Naive B cell (primary cell): ENCODE data around the gene HOXC12. TPM values are rescaled to one million over a fixed set of nuclear protein-coding genes. Genes with fewer than 3 reads are reported as not detected.

Source experiments
- ATAC-seq, 2 donors: fragments of 150-1000 bp; cut with Tn5 transposase; 2 replicates each; pipeline ENCODE4 v1.10.0; 2021; ENCODE audit warnings: low read depth in 2 of 2, mild to moderate bottlenecking in 2 of 2, moderate library complexity in 2 of 2
- DNase-seq: peaks from one replicate; pipeline ENCODE4 v3.0.0; 2022
- H3K27ac Mint-ChIP-seq, 6 donors: one replicate each; pipeline ENCODE4 v1.8.0; 2020 to 2022; ENCODE audit warnings: mild to moderate bottlenecking in 6 of 6, mixed read lengths in 6 of 6, moderate library complexity in 5 of 6, inconsistent platforms in 2 of 6
- H3K27me3 Mint-ChIP-seq, 3 donors: one replicate each; pipeline ENCODE4 v1.8.0; 2021 to 2022; ENCODE audit warnings: mixed read lengths in 3 of 3, mild to moderate bottlenecking in 1 of 3
- H3K36me3 Mint-ChIP-seq, 2 donors: one replicate each; pipeline ENCODE4 v1.8.0; 2020 to 2022; ENCODE audit warnings: mixed read lengths in 2 of 2, inconsistent platforms in 1 of 2, mild to moderate bottlenecking in 1 of 2
- H3K4me1 Mint-ChIP-seq, 3 donors: one replicate each; pipeline ENCODE4 v1.8.0; 2020 to 2022; ENCODE audit warnings: mixed read lengths in 3 of 3, inconsistent platforms in 1 of 3, mild to moderate bottlenecking in 1 of 3, moderate library complexity in 1 of 3
- H3K4me3 Mint-ChIP-seq, 8 donors: one replicate each; pipeline ENCODE4 v1.8.0; 2020 to 2022; ENCODE audit warnings: mild to moderate bottlenecking in 8 of 8, mixed read lengths in 8 of 8, moderate library complexity in 8 of 8, inconsistent platforms in 2 of 8
- H3K9me3 Mint-ChIP-seq, 7 donors: one replicate each; pipeline ENCODE4 v1.8.0; 2020 to 2022; ENCODE audit warnings: mixed read lengths in 7 of 7, mild to moderate bottlenecking in 5 of 7, inconsistent platforms in 2 of 7, moderate library complexity in 1 of 7
- polyA plus RNA-seq, 6 donors: library from polyadenylated mRNA; unstranded; fragments of 300-500 nt; fragmentation: Illumina TruSeq; gene quantifications; one replicate each; pipeline ENCODE4 v1.2.3, GENCODE V29; 2021; ENCODE audit warnings: low read depth in 6 of 6

HOXC12 gene
- polyA plus RNA-seq, 6 donors from 2014 or later: not detected

GRCh38 chr12:53994264-53995001 lies 39.7 kb downstream of the HOXC12 start:
- Mint-ChIP-seq H3K9me3 (peaks cover 0 to 17% (median 7%) of the 10 kb centered on the region in 7 donors), H3K4me3 (peak overlapping the region; percentile 82 to 93 (median 90)), H3K36me3 (peaks cover 0 to 26% of the 10 kb centered on the region in 2 donors), H3K27me3 (peaks cover 79 to 96% (median 90%) of the 10 kb centered on the region in 3 donors), H3K4me1 (peaks cover 40 to 59% (median 59%) of the 10 kb centered on the region in 3 donors), H3K27ac (peak overlapping the region in 4 of 6 donors; percentile 71 to 97 (median 94))
- no peak for DNase-seq
- ATAC-seq: peak in 1 of 2 donors; percentile 20

GRCh38 chr12:53995002-53995377 lies 40.3 kb downstream of the HOXC12 start:
- Mint-ChIP-seq H3K36me3 (peaks cover 0 to 25% of the 10 kb centered on the region in 2 donors), H3K4me1 (peaks cover 37 to 59% (median 57%) of the 10 kb centered on the region in 3 donors), H3K9me3 (peaks cover 0 to 13% (median 7%) of the 10 kb centered on the region in 7 donors), H3K4me3 (peak overlapping the region; percentile 82 to 93 (median 90)), H3K27ac (peak overlapping the region in 4 of 6 donors; percentile 18 to 90 (median 75)), H3K27me3 (peaks cover 77 to 94% (median 84%) of the 10 kb centered on the region in 3 donors)
- DNase-seq (no peak), ATAC-seq (no peak)

- peak overlapping the region; percentile 82 to 93 (median 90) for H3K4me3 Mint-ChIP-seq
- peaks cover 0 to 18% of the 10 kb centered on the region in 2 donors for H3K36me3 Mint-ChIP-seq
- ATAC-seq (peak; percentile 37 to 39), DNase-seq (no peak)
- H3K9me3 Mint-ChIP-seq: peaks cover 0 to 13% (median 7%) of the 10 kb centered on the region in 7 donors
- H3K27me3 Mint-ChIP-seq: peaks cover 73 to 94% (median 78%) of the 10 kb centered on the region in 3 donors
- peaks cover 32 to 57% (median 53%) of the 10 kb centered on the region in 3 donors for H3K4me1 Mint-ChIP-seq
- H3K27ac Mint-ChIP-seq: peak overlapping the region in 4 of 6 donors; percentile 63 to 90 (median 80)
Observed at GRCh38 chr12:53995378-53996239, 40.9 kb downstream of the HOXC12 start.

GRCh38 chr12:53996240-53997203 lies 41.8 kb downstream of the HOXC12 start:
- H3K27me3 Mint-ChIP-seq: peaks cover 70 to 94% (median 78%) of the 10 kb centered on the region in 3 donors
- H3K27ac Mint-ChIP-seq: peak overlapping the region in 2 of 6 donors; percentile 62 to 63
- no peak for DNase-seq
- peaks cover 0 to 18% of the 10 kb centered on the region in 2 donors for H3K36me3 Mint-ChIP-seq
- peaks cover 32 to 56% (median 50%) of the 10 kb centered on the region in 3 donors for H3K4me1 Mint-ChIP-seq
- peak overlapping the region; percentile 82 to 93 (median 90) for H3K4me3 Mint-ChIP-seq
- peaks cover 0 to 13% (median 6%) of the 10 kb centered on the region in 7 donors for H3K9me3 Mint-ChIP-seq
- ATAC-seq: peak in 1 of 2 donors; percentile 18

- H3K27ac Mint-ChIP-seq: peak overlapping the region in 4 of 6 donors; percentile 19 to 76 (median 52)
- H3K36me3 Mint-ChIP-seq: peaks cover 0 to 18% of the 10 kb centered on the region in 2 donors
- peaks cover 70 to 94% (median 78%) of the 10 kb centered on the region in 3 donors for H3K27me3 Mint-ChIP-seq
- H3K9me3 Mint-ChIP-seq: peaks cover 0 to 13% (median 4%) of the 10 kb centered on the region in 7 donors
- peaks cover 32 to 66% (median 50%) of the 10 kb centered on the region in 3 donors for H3K4me1 Mint-ChIP-seq
- DNase-seq (no peak), ATAC-seq (no peak)
- H3K4me3 Mint-ChIP-seq: peak overlapping the region; percentile 36 to 91 (median 84)
Observed at GRCh38 chr12:53997204-53998109, 42.8 kb downstream of the HOXC12 start.

- DNase-seq (no peak), ATAC-seq (no peak)
- H3K9me3 Mint-ChIP-seq: peaks cover 0 to 13% (median 4%) of the 10 kb centered on the region in 7 donors
- peaks cover 72 to 94% (median 78%) of the 10 kb centered on the region in 3 donors for H3K27me3 Mint-ChIP-seq
- H3K36me3 Mint-ChIP-seq: peaks cover 0 to 18% of the 10 kb centered on the region in 2 donors
- H3K4me1 Mint-ChIP-seq: peaks cover 32 to 69% (median 50%) of the 10 kb centered on the region in 3 donors
- peak overlapping the region in 4 of 8 donors; percentile 13 to 86 (median 38) for H3K4me3 Mint-ChIP-seq
- peak overlapping the region in 4 of 6 donors; percentile 15 to 95 (median 34) for H3K27ac Mint-ChIP-seq
Observed at GRCh38 chr12:53998110-53998899, 43.6 kb downstream of the HOXC12 start.

GRCh38 chr12:53998900-53999236 lies 44.2 kb downstream of the HOXC12 start:
- Mint-ChIP-seq H3K4me3 (peak overlapping the region in 3 of 8 donors; percentile 22 to 62 (median 54)), H3K27ac (peak overlapping the region in 3 of 6 donors; percentile 15 to 95 (median 39))

GRCh38 chr12:53999559-54000115 lies 44.9 kb downstream of the HOXC12 start:
- peak overlapping the region in 4 of 6 donors; percentile 66 to 91 (median 84) for H3K27ac Mint-ChIP-seq
- H3K36me3 Mint-ChIP-seq: peaks cover 0 to 9% of the 10 kb centered on the region in 2 donors
- H3K4me3 Mint-ChIP-seq: peak overlapping the region; percentile 25 to 70 (median 49)
- H3K27me3 Mint-ChIP-seq: peaks cover 73 to 95% (median 78%) of the 10 kb centered on the region in 3 donors
- H3K4me1 Mint-ChIP-seq: peaks cover 25 to 59% (median 46%) of the 10 kb centered on the region in 3 donors
- ATAC-seq: no peak
- no peak for DNase-seq
- peaks cover 0 to 4% (median 2%) of the 10 kb centered on the region in 7 donors for H3K9me3 Mint-ChIP-seq

More at GRCh38 chr12:53998900-53999236, 44.2 kb downstream of the HOXC12 start:
- no peak for DNase-seq
- H3K27me3 Mint-ChIP-seq: peaks cover 72 to 94% (median 78%) of the 10 kb centered on the region in 3 donors
- H3K9me3 Mint-ChIP-seq: peaks cover 0 to 8% (median 3%) of the 10 kb centered on the region in 7 donors
- H3K36me3 Mint-ChIP-seq: peaks cover 0 to 13% of the 10 kb centered on the region in 2 donors
- no peak for ATAC-seq
- peaks cover 30 to 67% (median 48%) of the 10 kb centered on the region in 3 donors for H3K4me1 Mint-ChIP-seq

- Mint-ChIP-seq H3K27me3 (peaks cover 72 to 95% (median 78%) of the 10 kb centered on the region in 3 donors), H3K4me3 (peak within 1 kb of the TSS; percentile 25 to 70 (median 49)), H3K9me3 (peaks cover 0 to 2% (median 0%) of the 10 kb centered on the region in 7 donors), H3K4me1 (peaks cover 20 to 52% (median 43%) of the 10 kb centered on the region in 3 donors), H3K36me3 (peaks cover 0 to 4% of the 10 kb centered on the region in 2 donors), H3K27ac (peak within 1 kb of the TSS in 4 of 6 donors; percentile 66 to 95 (median 84))
- no peak for DNase-seq
- ATAC-seq: no peak
Observed at GRCh38 chr12:54000116-54001114, 45.7 kb downstream of the HOXC12 start, which contains the start of gene HOXC9. HOXC9 (plus strand) TSS chr12:54000161; CDS start chr12:54000189, 28 bp downstream.
